ENCODE results near the gene COX7A2L.
"Not testable (repeated sequence)": the region's sequence is repeated elsewhere in the genome, so short reads cannot be mapped to it uniquely, and the experiment has no call there.

Gene COX7A2L

GRCh38 chr2:42339191-42339912 lies 21.7 kb downstream of the COX7A2L start:
- DNase-seq (no peak), ATAC-seq (no peak)

GRCh38 chr2:42338567-42339190 lies 22.3 kb downstream of the COX7A2L start:
- no peak for ATAC-seq

DNA sequence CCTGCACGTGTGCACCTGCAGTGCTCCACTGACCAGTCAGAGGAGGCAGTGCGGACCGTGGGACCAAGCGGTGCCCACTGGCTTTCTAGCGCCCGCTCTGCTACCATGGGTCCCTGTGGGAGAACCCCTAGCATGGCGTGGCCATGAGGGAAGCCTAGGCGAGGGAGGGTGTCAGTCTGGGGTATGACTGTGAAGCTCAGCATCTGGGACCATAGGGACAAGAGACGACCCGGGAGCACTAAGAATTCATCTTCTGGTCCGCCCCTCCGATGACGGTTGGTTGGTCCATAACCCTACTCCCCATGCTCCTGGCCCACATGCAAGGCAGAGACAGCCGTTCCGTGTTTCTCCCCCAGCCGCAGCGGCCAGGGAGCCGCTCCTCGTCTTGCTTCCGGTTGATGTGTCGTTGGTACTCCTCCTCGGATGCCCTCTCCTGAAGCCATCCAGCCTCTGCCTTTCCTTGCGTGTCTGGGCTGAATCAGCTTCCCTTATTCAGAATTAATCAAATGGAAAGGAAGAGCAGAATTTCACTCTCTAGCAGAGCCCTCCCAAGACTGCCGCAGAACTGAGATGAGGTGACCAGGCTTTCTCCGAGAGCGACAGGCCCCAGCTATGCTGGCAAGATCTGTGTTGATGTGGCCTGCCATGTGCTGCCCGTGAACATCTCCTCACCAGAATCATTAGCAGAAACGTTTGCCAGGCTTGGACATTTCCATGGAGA lies 23.0 kb downstream of the COX7A2L start:
- no peak for ATAC-seq
- DNase-seq = no peak

More at GRCh38 chr2:42338567-42339190, 22.3 kb downstream of the COX7A2L start:
- no peak for DNase-seq

GRCh38 chr2:42337356-42337820 lies 23.6 kb downstream of the COX7A2L start:
- ATAC-seq (no peak), DNase-seq (no peak)

DNA sequence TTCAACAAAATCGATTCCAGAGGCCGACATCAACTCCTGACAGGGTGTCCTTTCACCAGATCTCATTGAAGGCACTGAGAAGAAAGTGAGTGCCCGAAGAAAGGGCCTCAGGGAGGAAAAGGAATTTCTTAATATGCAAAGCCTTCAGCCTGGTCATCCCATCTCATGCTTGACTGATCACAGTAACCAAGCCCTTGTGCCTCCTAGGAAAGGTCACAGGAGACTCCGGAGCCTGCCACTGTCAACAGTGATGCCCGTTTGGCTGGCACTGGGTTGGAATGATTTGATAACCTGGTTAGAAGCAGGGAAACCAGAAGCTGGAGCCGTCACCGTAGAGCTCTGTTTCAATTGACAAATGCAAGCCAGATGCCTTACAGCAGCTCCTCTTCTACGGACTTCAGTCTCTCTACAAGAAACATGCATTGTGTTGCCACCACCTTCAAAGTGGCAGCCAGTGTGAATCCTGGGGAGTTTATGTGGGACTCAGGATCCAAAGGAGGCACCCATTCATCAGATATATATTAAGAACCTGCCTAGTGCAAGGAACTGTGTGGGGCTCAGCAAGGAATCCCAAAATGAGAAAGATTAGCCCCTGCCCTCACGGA lies 24.6 kb downstream of the COX7A2L start:
- no peak for DNase-seq
- no peak for ATAC-seq

DNA sequence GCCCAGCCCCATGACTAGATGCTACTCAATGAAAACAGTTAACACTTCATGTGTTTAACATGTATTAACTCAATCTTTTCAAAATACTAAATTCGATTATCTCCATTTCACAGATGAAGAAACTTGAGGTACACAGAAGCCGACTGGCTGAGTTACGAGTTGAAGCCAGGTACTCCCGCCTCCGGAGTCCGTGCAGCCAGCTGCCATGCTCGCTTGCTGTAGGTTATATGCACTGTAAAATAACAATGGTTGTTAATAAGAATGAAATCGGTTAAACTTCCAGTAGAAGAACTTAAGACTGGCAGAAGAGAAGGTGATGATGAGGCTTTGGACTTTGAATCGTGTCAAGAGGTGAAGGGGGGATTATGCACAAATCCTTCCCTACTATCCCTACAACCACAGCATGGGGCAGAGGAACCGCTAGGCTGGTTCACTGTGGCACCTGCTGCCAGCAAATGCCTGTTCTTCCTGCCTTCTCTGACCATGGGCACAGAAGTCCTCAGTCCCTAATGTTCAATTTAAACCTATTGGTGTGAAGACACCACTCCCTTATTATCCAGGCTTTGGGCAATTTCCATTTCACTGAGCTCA lies 25.4 kb downstream of the COX7A2L start:
- ATAC-seq = no peak
- DNase-seq = no peak

DNA sequence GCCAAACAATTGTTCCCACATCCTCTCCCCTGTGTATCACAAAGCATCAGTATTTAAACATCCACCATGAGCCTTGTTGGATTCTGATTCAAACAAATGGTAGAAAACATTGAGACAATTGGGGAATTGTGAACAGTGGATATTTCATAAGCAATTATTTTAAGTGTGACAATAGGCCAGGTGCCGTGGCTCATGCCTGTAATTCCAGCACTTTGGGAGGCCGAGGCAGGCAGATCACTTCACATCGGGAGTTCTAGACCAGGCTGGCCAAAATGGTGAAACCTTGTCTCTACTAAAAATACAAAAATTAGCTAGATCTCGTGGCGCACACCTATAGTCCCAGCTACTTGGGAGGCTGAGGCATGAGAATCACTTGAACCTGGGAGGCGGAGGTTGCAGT lies 26.2 kb downstream of the COX7A2L start:
- DNase-seq, ATAC-seq: not testable (repeated sequence)

DNA sequence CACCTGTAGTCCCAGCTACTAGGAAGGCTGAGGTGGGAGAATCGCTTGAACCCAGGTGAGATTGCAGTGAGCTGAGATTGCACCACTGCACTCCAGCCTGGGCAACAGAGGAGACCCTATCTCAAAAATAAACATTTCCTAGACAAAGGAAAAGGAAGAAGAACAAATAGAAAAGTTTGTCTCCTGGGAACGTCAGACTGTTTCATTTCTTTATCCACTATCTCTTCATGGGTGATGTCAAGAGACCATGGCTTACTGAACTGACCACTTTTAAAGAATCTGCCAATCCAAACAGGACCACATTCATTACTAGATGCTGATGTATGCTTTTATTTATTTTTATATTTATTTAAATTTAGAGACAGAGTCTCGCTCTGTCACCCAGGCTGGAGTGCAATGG lies 26.8 kb downstream of the COX7A2L start:
- DNase-seq (no peak), ATAC-seq (no peak)

- DNase-seq (no peak), ATAC-seq (no peak)
Measured at GRCh38 chr2:42333579-42333978, 27.4 kb downstream of the COX7A2L start.

GRCh38 chr2:42332575-42332974 lies 28.4 kb downstream of the COX7A2L start:
- DNase-seq (no peak), ATAC-seq (no peak)

DNA sequence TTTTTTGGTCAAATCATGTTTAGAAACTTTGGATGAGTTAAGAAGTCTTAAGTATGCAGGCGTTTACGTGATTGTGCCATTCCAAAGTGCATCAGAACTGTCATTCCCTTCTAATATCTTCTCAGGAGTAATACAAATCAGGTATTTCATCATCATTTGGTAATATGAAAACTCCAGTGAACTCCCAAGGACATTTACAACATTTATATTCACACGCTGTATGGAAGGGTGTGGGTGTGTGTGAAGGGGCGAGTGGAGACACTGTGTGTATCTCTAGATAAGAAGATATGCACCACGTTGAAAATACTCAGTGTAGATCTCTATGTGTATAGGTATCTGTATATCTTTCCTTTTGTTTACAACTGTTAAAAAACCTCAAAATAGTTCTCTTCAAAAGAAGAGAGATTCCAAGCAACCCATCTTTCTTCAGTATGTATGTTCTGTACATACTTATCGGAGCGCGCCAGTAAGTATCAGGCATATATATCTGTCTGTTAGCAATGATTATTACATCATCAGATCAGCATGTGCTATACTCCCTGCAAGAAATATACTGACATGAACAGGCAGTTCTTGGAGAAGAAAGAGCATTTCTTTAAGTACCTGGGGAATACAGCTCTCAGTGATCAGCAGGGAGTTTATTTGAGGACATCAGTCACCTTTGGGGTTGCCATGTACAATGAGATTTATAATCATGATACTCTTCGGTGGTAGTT lies 29.3 kb downstream of the COX7A2L start:
- no peak for DNase-seq
- no peak for ATAC-seq

DNA sequence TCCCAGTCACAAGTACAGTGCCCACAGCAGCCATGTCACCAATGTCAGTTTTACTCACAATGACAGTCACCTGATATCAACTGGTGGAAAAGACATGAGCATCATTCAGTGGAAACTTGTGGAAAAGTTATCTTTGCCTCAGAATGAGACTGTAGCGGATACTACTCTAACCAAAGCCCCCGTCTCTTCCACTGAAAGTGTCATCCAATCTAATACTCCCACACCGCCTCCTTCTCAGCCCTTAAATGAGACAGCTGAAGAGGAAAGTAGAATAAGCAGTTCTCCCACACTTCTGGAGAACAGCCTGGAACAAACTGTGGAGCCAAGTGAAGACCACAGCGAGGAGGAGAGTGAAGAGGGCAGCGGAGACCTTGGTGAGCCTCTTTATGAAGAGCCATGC lies 31.3 kb downstream of the COX7A2L start:
- no peak for DNase-seq
- ATAC-seq = no peak

GRCh38 chr2:42328923-42329322 lies 32.1 kb downstream of the COX7A2L start:
- no peak for DNase-seq
- ATAC-seq = no peak

- no peak for ATAC-seq
- DNase-seq = no peak
Measured at GRCh38 chr2:42328148-42328833, 32.7 kb downstream of the COX7A2L start.

DNA sequence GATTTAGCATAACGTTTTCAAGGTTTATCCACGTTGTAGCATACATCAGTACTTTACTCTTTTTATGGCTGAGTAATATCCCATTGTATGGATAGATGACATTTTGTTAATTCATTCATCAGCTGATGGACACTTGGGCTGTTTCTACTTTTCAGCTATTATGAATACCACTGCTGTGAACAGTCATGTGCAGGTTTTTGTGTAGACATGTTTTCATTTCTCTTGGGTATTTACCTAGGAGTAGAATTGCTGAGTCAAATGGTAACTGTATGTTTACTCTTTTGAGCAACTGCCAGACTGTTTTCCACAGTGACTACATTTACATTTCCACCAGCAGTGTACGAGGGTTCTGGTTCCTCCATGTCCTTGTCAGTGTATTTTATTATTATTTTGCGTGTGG lies 33.9 kb downstream of the COX7A2L start:
- ATAC-seq = no peak
- DNase-seq = no peak

DNA sequence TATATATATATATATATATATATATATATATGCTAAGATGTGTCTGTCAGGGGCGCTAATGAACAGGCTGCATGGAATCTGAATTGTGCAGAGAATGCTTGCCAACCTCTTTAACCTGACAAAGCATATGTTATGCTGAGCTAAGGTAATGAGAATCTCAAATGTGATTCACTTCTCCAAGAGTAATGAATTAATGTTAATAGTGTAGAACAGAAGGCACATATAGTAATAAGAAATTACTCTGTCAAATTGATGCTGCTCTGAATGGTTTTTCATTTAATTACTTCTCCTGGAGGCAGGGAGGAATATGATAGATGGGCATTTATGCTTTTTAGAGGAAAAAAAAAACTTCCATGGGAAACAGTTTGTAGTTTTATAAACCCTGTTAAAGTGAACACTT lies 35.4 kb downstream of the COX7A2L start:
- ATAC-seq (no peak), DNase-seq (no peak)

DNA sequence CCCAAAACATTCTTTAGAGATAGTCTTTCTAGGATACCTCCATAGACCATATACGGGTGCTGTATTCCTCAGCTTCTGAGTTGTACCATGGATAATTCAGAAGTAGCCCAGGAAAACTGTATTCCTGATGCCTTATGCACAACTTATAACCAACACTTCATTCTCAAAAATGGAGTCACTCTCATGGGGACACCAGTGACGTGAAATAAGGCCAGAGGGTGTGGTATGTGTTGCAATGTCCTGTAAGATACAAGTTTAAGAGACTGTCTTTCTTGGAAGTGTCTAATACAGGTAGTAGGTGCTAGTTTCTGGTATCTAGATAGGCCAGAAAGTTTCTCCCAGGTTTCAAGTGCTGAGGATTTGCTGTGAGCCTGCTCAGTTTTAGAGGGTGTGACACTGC lies 36.1 kb downstream of the COX7A2L start:
- ATAC-seq (no peak), DNase-seq (no peak)

- ATAC-seq = no peak
Measured at GRCh38 chr2:42324244-42324643, 36.8 kb downstream of the COX7A2L start.

DNA sequence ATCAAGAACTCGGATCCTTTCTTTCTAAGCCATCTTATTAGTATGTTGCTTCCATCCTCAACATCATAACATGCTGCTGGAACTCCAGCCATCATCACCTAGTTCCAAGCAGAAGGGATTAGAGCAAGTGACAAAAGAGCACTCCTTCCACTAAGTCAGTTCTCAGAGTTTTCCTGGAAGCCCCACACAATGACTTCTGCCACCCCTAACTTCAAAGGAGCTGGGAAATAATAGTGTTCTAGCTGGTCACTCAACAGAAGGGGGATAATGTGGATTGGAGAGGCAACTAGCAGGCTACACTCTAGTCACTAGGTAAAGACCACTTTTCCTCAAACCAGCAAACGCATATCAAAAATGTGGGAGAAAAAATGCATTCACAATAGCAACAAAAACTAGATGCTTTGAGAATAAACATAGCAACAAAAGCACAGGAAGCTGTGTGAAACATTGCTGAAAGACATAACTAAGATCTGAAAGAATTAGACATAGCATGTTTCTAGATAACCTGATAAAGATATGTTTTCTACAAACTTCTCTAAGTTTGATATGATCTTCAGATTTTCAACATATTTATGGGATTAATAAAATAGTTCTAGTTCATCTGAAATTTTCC lies 39.5 kb downstream of the COX7A2L start:
- no peak for ATAC-seq

More at GRCh38 chr2:42324244-42324643, 36.8 kb downstream of the COX7A2L start:
- DNase-seq = no peak

GRCh38 chr2:42319265-42319664 lies 41.8 kb downstream of the COX7A2L start:
- ATAC-seq (no peak), DNase-seq (no peak)

More for the DNA sequence above, 39.5 kb downstream of the COX7A2L start:
- DNase-seq = no peak

- no peak for DNase-seq
- ATAC-seq = no peak
Measured at GRCh38 chr2:42317945-42318344, 43.1 kb downstream of the COX7A2L start.
